CD1c-positive myeloid dendritic cell (primary cell): ENCODE measurements around the gene FRS2.
"Not testable (repeated sequence)": the region's sequence is repeated elsewhere in the genome, so short reads cannot be mapped to it uniquely, and the experiment has no call there.

ENCODE experiments used
- DNase-seq: peaks from one replicate; pipeline ENCODE4 v3.0.0-alpha.2; 2016; ENCODE audit errors: extremely low spot score

The FRS2 gene, protein sequence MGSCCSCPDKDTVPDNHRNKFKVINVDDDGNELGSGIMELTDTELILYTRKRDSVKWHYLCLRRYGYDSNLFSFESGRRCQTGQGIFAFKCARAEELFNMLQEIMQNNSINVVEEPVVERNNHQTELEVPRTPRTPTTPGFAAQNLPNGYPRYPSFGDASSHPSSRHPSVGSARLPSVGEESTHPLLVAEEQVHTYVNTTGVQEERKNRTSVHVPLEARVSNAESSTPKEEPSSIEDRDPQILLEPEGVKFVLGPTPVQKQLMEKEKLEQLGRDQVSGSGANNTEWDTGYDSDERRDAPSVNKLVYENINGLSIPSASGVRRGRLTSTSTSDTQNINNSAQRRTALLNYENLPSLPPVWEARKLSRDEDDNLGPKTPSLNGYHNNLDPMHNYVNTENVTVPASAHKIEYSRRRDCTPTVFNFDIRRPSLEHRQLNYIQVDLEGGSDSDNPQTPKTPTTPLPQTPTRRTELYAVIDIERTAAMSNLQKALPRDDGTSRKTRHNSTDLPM

DNA sequence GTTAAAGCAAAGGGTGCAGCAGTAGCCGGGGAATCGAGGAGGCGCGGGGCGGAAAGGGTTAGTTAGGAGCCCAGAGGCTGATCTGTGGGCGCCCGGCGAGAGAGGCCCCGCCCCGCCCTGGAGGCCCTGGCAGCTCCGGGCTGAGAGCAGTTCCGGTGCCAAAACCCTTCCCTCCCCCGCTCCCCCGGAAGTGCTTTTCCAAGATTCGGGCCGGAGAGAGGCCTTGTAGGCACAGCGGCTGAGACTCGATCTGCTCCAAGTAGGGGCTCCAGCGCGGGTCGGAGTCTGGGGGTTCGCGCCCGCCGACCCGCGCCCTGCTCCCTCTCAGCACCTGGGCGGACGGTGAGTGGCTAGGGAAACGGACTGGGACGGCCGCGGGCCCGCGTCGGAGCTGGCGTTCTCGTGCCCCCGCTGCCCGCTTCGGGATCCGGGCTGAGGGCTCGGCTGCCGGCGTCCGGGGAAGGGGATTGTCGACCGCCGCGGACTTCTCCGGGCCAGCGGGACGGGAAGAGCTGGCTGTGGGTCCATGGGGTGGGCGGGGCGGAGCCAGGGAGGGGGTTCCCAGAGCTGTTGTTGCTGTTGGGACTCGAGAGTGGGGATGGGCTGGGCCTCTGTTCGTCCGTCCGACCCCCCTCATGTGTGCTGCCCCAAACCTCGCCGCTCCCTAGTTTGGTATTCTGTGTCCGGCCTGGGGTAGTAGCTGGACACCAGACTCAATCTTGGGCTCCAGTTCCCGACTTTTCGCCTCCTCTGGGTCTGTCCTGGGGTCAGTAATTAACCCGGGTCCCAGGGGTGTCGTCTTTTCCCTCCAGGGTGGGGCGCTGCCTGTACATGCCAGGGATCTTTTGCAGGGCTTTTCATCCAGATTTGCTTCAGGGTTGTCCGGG, at the start of gene FRS2:
Gene FRS2 (plus strand): TSS at position 200 of the 887 bp plus-strand sequence. CDS start 98,643 bp downstream, outside the sequence.
- peak; percentile 92 for DNase-seq

DNA sequence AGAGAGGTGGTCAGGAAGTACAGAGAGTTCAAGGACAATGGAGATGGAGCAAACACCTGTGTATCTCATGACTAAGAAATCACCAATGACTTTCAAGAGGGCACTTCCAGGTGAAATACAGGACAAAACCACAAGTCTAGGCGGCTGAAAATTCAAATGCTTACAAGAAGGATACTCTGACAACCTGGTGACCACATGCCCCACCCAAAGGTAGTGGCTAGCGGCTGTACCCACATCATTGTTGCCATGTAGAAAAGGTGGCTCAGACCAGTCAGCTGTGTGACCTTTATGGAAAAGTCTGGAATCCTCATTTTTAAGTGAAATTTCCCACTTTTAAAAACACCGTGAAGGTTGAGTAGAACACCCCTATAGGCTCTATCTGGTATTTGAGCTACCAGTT, 48.6 kb upstream of the FRS2 start:
- no peak for DNase-seq

DNA sequence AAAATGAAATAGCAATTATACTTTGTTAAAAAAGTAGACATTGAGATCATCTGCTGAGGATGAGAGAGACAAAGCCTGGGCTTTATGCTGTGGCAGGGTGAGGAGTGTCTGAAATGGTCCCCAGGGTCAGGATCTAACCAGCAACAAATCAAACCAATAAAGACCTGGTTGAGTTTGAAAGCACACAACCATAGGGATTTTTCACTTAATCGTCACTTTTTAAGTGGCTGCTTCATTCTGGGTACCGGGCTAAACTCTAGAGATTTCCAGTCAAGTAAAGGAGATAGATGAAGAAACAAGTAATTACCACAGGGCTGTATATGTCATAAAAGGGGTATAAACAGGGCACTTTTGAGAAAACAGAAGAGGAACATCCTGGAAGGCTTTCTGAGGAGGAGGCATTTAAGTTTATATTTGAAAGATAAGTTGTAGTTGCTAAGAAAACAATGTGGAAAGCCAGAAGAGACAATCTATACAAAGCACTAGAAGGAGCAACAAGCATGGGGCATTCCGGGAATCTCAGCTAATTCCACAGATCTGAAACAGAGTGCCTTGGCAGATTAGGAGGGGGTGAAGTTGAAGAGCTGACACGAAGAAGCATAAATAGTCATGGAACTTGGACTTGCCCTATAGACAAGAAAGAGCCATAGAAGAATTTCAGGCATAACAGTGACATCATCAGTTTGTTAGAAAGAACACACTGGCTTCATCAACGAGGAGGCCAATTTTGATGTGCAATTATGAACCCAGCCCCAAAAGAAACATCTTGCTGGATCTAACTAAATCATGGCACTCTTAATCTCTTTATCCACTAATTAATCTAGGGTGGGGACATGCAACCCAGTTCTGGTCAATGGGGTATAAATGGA, 46.9 kb upstream of the FRS2 start:
- DNase-seq: no peak

DNA sequence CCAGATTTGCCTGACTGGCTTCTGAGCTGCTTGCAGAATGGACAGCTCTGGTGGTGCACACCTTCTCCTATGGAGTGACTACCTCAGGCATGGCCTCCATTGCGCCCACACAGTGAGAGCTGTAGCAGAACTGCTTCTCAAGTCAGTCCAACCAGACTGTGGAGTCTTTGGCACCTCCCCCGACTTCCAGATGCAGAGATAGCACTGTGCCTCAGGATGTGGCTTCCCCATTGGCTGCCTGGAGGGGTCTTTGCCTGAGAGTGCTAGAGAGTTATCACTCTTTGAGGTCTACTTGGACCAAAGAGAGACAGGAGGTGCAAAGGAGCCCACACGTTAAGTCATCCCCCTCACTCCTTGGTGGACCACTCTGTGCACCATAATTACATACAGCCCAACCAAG, 44.8 kb upstream of the FRS2 start:
- DNase-seq: no peak

DNA sequence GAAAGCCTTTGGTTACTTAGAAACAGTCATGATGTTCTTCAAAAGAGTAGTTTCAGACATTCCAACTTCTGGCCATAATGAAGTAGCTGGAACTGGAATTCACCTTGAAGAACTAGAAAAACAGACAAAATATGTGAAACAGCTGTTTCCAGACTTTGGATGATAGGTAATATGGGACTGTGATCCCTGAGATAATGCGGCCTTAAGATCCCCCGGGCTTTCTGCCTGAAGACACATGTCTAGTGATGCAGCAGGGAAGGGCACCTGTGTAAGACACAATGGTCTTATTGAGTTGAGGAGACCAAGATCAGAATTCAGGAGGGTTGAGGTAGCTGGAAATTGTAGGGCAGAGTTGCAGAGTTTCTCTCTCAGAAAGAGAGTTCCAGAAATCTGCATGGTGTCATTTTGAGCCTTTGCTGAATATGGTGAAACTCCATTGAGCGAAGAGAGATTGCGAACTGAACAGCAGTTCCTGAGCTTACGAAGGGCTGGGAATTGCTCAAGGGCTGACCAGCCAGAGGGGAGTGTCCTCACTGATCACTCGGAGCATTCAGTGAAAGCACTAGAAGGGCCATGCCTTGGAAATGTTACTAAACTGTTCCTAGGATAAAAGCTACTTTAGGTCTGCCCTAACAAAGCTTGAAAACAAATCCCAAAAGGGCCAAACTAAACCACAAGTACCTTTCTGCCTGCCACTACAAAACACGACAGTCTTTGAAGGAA, 41.7 kb upstream of the FRS2 start:
- no peak for DNase-seq

DNA sequence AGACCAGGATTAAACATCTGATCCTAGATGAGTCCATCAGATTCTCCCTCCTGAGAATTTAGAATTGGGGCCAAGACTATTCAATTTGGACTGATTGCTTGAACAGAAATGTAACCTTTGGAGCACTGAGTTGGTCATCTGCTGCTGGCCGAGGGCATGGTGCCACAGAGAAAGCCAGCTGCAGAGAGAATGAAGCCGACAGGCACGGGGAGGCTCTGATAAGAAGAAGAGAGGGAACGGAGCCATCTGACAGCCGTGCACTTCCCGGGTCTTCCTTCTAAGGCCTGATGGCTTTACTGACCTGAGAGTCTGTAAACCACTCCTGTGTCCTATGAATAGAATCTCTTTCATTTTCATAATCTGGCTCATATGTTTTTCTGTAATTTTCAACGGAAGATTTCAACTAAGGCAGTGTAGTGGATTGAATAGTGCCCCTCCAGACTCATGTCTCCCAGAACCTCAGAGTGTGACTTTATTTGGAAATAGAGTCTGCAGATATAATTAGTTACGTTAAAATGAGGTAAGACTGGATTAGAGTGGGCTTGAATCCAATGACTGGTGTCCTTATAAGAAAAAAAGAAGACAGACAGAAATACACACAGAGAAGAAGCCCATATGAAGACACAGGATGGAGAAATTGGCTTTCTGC, 39.1 kb upstream of the FRS2 start:
- no peak for DNase-seq

DNA sequence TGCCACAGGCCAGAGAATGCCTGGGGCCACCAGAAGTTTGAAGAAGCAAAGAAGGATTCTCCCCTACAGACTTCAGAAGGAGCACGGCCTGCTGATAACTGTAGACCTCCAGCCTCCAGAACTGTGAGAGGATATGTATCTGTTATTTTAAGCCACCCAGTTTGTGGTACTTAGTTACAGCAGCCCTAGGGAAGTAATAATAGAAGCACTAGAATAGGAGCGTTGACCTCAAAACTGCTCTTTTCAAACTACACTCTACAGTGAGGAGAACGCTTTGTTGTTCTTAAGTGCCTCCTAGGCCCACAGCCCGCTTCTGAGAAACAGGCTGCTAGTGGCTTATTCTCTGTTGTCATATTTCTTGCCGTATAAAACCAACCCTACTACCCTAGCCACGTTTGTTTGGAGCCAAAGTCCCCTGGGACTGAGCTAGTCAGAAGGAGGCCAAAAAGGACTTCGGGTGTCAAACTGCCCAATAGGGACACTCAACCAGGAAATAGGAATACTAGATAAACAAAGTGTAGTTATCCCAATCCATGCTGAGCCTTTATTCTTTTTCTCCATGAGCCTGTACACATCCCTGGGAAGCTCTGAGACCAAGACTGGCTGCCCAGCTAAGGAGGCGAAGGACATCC, 38.5 kb upstream of the FRS2 start:
- DNase-seq: no peak

DNA sequence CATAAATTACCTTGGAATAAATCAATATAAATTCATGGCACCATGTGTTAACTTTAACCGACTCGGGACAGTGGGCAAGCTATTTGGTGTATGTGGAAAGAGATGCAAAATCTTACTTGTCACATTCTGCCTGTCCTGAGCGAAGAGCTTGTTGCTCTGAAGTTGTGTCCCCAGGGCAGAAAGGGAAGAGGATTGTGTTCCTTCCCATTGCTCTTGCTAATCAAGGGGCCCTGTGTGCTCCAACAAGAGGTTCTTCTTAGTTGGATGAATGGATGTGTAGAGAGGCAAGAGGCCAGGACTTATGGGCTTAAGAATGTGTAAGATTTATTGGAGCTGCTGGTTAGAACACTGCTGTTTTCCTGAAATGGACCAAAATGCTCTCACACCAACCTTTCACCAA, 36.5 kb upstream of the FRS2 start:
- no peak for DNase-seq

DNA sequence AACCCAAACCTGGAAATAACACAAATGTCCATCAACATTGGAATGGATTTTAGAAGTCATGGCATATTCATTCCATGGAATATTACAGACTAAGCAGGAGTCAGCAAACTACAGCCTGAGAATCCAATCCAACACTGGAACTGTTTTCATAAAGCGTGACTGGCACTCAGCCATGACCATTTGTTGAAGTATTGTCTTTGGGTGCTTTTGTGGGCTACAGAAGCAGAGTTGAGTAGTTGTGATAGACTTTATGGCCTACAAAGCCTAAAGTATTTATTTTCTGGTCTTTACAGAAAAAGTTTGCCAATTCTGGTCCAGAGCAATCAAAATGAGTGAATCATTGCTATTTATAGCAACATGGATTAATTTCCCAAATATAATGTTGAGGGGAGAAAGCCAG, 34.5 kb upstream of the FRS2 start:
- DNase-seq: no peak

DNA sequence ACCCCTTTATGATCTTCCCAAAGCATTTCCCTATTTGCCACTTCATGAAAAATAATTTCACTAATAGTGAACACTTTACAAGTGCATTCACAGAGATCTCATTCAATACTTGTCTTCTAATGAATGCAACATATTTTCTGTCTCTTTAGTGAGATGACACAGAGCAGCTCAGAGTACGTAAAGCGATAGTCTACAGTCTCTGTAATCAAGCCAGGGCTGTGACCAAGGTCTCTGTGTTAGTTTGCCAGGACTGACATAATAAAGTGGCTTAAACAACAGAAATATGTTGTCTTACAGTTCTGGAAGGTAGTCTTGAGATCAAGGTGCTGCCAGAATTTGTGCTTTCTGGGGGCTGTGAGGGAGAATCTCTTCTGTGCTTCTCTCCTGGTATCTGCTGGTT, 33.1 kb upstream of the FRS2 start:
- DNase-seq: no peak

DNA sequence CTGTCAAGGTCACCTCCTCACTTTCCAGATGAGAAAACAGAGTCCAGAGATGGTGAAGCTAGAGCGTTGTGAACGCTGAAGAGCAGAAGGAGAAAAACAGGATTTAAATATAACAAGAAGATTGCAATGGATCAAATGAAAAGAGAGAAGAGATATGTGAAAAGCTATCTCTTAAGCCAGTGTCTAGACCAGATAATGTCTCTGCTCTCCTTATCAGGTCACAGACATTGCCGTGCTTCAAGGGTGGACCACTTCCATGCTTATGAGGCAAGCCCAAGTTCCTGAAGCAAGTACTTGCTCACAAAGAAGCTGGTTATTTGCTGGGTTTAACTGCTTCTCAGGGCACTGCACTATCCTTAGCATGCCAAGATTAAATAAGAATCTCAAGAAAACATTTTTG, 31.6 kb upstream of the FRS2 start:
- no peak for DNase-seq

DNA sequence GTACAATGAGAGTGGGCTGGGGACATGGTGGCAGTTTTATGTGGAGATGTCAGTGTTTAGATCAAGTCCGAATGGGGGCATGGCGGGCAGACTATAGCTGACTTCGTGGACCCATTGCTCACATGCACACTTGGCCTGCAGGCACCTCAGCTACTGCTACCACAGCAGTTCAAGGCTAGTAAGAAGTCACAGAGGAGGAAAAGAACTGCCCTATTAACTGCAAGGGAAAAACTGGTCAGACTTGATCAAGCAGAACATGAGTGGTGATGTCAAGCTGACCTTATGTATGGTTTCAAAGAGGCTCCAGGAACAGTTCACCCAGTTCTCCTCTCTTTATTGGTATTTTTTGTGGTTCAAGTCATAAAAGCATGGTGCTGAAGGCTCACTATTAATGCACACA, 30.2 kb upstream of the FRS2 start:
- DNase-seq: no peak

DNA sequence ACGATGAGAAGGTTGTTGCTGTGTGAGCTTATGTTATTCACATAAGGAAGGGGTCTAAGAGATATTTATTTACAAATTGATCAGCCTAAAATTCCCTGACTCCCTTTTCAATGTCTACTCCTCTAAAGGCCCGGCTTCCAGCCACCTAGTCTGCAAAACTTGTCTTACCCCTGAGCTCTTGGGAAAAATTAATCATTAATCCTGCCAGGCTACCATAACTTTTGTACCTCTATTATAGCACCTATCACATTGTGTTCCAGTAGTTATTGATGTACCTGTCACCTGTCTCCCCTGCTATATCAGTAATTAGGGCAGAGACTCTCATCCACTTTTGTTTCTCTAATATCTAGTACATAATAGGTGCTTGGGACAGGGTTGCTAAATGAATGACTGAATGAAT, 29.3 kb upstream of the FRS2 start:
- no peak for DNase-seq

DNA sequence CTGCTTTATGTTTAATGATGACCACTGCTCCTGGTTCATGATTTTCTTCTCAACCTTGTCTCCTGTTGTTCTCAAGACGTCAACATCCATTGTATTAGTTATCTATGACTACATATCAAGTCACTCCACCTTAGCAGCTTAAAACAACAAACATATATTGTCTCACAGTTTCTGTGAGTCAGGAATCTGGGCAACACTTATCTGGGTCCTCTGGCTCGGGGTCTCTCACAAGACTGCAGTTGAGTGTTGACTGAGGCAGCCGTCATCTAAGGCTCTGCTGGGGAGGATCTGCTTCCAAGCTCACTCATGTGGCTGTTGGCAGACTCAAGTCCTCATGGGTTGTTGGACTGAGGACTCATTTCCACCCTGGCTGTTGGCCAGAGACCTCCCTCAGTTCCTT, 27.3 kb upstream of the FRS2 start:
- DNase-seq: no peak

DNA sequence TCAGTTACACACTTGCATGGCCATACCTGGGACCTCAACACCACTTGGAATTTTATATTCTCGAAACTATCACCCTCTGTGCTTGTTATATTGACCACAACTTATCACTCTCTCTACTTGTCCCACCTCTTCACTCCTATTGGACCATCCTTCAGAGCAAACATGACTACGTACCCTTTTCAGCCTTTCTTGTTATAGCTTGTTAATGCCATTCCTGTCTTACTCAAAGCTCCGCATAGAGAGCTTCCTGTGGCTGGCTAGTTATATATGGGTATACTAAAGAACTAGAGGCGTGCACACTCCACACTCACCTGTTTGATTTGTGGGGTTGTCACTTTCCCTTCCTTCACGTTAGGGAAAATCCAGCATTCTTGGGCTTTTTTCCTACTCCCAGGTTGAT, 26.3 kb upstream of the FRS2 start:
- no peak for DNase-seq

DNA sequence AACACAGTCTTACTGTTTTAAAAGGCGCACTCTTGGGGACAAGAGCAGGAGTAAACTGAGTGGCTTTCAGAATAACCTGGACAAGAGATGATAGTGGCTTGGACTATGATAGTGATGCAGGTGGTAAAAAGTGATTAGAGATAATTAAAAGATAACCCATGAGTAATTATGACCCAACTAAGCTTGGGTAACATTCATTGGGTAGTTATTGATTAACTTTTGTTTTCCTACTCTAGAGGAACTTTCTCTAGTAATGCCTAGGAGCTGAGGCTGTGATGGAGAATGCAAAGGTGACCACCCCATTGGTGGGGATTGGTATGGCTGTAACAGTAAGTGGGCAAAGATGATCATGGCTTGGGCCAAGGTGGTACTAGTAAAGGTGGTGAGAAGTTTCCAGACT, 22.3 kb upstream of the FRS2 start:
- DNase-seq: no peak

DNA sequence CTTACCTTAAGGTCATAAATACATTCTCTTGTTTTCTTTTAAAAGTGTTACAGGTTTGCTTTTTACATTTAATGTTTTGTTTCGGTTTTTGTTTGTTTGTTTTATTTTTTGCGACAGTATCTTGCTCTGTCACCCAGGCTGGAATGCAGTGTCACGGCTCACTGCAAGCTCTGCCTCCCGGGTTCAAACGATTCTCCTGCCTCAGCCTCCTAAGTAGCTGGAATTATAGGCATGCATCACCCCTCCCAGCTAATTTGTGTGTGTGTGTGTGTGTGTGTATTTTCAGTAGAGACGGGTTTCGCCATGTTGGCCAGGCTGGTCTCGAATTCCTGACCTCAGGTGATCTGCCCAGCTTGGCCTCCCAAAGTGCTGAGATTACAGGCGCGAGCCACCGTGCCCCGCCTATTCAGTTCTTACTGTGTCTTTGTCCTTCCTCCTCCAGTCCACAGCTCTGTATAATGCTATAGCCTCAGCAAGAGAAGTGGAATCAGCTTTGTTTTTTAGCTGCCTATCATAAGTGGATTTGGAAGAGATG, 17.5 kb upstream of the FRS2 start:
- DNase-seq: not testable (repeated sequence)

DNA sequence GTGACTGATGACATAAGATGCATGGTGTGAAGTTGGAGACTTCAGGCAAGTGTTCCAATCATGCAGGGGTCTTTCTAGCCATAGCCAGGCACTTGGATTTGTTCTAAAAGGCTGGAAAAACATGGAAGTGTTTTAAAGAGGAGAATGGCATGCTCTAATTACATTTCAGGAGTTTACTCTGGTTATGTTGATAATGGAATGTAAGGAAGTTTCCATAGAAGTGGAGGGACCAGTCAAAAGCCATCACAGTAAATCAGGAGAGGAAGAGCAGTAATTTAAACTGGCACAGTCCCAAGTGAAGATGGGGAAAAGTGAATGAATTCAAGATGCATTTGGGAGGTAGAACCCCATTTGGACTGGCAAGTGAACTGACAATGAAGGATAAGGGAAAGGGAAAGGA, 13.9 kb upstream of the FRS2 start:
- DNase-seq: no peak

DNA sequence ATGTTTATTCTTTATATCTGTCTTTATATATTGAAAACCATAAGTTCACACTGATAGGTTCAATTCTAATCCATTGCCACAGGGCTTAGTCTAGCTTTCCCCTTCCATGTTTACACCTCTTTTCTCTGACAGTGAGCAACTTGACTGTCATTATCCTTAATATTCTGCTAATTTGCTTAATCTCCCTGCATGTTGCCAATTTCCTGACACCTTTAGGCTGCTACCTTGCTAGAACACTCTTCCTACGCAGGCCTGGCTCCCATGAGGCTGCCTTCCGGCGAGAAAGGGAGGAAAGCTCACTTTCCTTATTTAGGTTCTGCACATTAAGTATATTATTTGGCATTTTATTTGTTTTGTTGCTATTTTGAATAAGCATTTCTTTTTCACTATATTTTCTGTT, 12.8 kb upstream of the FRS2 start:
- no peak for DNase-seq

DNA sequence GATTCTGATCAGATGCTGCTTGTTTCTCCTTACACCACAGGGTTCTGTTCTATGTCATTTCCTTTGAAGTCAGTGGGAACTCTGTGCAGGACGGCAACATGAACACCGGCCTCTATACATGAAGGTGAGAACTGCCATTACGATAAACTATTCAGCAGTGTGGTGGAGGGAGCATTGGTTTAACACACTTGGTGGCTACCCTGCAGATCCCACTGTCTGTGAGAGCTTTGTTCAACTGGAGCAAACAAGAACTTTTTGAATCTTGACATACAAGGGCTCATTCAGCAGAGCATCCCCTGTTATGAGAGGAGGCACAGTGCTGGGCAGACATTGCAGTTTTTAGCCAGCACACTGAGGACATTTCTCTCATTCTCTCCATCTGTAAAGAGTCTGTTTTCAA, 10.7 kb upstream of the FRS2 start:
- no peak for DNase-seq
